ENCODE data around the gene ZFYVE28. TPM values are rescaled to one million over a fixed set of nuclear protein-coding genes. Genes with fewer than 3 reads are reported as not detected.

The ZFYVE28 gene
- total and polyA plus RNA-seq, 10 of the 15 experiments (the other 5 are each of a cell fraction or from before 2014, with no cell fraction given): 0.06 to 1.9 (median 0.22) TPM; not detected in 1

DNA sequence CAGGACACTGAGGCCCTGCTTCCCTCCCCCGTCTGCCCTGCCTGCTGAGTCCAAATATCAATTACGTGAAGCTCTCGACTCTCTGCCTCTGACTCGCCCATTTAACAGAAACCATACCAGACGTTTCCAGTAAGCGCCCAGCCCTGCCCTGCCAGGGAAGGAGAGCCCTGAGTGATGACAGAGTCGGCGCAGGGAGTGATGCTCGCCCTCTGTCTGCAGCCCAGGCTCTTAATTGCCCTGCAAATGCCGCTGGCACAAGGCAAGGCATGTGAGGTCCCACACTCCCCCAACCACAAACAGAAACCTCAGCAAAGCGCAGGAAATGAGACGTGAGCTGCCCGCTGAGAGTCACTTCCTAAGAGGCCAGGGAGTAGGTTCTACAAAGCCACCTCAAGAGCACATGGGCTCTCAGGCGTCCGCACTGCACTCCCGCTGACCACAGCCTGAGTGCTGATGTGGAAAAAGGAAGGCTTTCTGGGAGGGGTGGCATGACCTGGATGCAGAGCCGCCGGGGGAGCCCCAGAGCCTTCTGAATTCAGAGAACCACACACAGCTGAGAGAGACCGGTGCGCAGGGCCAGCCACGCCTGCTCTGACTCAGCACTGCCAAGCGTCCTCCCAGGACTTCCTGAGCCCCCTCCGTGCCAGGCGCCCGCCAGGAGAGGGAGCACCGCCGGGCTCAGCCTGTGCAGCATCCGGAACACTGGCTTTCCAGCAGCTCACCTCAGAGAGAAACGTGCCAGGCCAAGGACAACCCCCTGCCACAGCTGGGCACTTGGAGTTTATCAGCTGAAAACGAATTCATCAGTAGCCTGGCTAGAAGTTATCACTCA, 5.3 kb downstream of the ZFYVE28 start:
- H3K4me2 ChIP-seq (ENCODE audit: control insufficient read depth, insufficient read depth): peak overlapping the region; percentile 71
- 0% methylated on average over 27 of the region's 30 CpGs for WGBS (ENCODE audit: insufficient coverage, insufficient replicate concordance, low lambda C conversion rate, missing lambda C conversion rate)
- peak; percentile 91 for DNase-seq (ENCODE audit: low read depth, low spot score)
- H2AFZ ChIP-seq (ENCODE audit: control insufficient read depth, low read depth, low read length): peak overlapping the region; percentile 71
- TSS peak; percentile 75 for BruUV-seq (replicated peaks)
- no peak for FAIRE-seq
- POLR2A ChIA-PET: interaction anchor here (0.6 to 1.8 kb wide), 5 partner anchors 20 to 545 kb away, joined by 3 to 5 read pairs (median 4); partner anchors contain the start of genes MXD4 and RNF4
- H3K4me1 ChIP-seq (ENCODE audit: control insufficient read depth, insufficient read depth, low read length): peaks cover 49% of the 10 kb centered on the region
- no peaks in the 10 kb centered on the region; the same call in 1 of the 2 replicates for H3K79me2 ChIP-seq (ENCODE audit: control insufficient read depth, insufficient read depth, low read length)
- H3K4me3 ChIP-seq: peak overlapping the region; percentile 58
- H3K27me3 ChIP-seq (replicated peaks in 1 of 2; ENCODE audit: control insufficient read depth in 2 of 2, insufficient read depth in 2 of 2, low read length in 1 of 2): peaks cover 9 to 12% of the 10 kb centered on the region in 2 experiments
- H3K9ac ChIP-seq (ENCODE audit: control insufficient read depth, insufficient read depth, low read length): peak overlapping the region; percentile 22
- RAD21 ChIA-PET (ENCODE audit: unreplicated experiment): interaction anchor here (0.5 to 2.6 kb wide), 17 partner anchors 9 to 1491 kb away, joined by 3 to 12 read pairs (median 4); partner anchors contain the start of genes FAM193A, MXD4 and RNF4
- no peaks in the 10 kb centered on the region for H3K36me3 ChIP-seq (ENCODE audit: control insufficient read depth in 2 of 2, insufficient read depth in 2 of 2, low read length in 1 of 2)
- SMC1A ChIA-PET (ENCODE audit: uncharacterized antibody, unreplicated experiment): interaction anchor here (0.9 to 2.2 kb wide), 12 partner anchors 11 to 193 kb away, joined by 3 to 21 read pairs (median 4); partner anchors contain the start of genes HAUS3, MXD4 and POLN
- no peaks in the 10 kb centered on the region for H3K9me3 ChIP-seq (replicated peaks; ENCODE audit: control insufficient read depth, insufficient read depth, low read length)
- H3K27ac ChIP-seq (ENCODE audit: control insufficient read depth, insufficient read depth): peak overlapping the region; percentile 60
- intact Hi-C loops (cut with micrococcal nuclease; ENCODE audit: unreplicated experiment): loop anchor here (2.0 to 10.0 kb wide), 3 partner anchors 150 to 538 kb away; partner anchors contain the start of genes HAUS3, MXD4, NSD2 and POLN
- ATAC-seq: peak; percentile 81
- H4K20me1 ChIP-seq (ENCODE audit: control insufficient read depth, insufficient read depth): no peaks in the 10 kb centered on the region
- CTCF ChIA-PET: interaction anchor here (0.5 to 2.9 kb wide), 17 partner anchors 8 to 458 kb away, joined by 3 to 15 read pairs (median 4); partner anchors contain the start of genes HAUS3, MXD4 and POLN
- in situ Hi-C loops (cut with MboI): no loop called here
- TF ChIP-seq, protein P1, sequence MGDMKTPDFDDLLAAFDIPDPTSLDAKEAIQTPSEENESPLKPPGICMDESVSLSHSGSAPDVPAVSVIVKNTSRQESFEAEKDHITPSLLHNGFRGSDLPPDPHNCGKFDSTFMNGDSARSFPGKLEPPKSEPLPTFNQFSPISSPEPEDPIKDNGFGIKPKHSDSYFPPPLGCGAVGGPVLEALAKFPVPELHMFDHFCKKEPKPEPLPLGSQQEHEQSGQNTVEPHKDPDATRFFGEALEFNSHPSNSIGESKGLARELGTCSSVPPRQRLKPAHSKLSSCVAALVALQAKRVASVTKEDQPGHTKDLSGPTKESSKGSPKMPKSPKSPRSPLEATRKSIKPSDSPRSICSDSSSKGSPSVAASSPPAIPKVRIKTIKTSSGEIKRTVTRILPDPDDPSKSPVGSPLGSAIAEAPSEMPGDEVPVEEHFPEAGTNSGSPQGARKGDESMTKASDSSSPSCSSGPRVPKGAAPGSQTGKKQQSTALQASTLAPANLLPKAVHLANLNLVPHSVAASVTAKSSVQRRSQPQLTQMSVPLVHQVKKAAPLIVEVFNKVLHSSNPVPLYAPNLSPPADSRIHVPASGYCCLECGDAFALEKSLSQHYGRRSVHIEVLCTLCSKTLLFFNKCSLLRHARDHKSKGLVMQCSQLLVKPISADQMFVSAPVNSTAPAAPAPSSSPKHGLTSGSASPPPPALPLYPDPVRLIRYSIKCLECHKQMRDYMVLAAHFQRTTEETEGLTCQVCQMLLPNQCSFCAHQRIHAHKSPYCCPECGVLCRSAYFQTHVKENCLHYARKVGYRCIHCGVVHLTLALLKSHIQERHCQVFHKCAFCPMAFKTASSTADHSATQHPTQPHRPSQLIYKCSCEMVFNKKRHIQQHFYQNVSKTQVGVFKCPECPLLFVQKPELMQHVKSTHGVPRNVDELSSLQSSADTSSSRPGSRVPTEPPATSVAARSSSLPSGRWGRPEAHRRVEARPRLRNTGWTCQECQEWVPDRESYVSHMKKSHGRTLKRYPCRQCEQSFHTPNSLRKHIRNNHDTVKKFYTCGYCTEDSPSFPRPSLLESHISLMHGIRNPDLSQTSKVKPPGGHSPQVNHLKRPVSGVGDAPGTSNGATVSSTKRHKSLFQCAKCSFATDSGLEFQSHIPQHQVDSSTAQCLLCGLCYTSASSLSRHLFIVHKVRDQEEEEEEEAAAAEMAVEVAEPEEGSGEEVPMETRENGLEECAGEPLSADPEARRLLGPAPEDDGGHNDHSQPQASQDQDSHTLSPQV (IDR thresholded peaks at IDR 0.05): no peak
- TF ChIP-seq SMAD5 (IDR thresholded peaks at IDR 0.05; ENCODE audit: low read depth) (no peak), NR2F1 (conservative IDR thresholded peaks at IDR 0.05) (peak; percentile 67), NR2C1 (IDR thresholded peaks at IDR 0.05) (no peak), MEF2A (IDR thresholded peaks at IDR 0.05; ENCODE audit: insufficient read depth, low read depth, low read length) (no peak), POLR2AphosphoS5 (IDR thresholded peaks at IDR 0.05; ENCODE audit: low read length) (no peak), POU2F2 (IDR thresholded peaks at IDR 0.05; ENCODE audit: borderline replicate concordance, low read depth, low read length) (peak; percentile 72; the same call in 1 of the 3 replicates), MXI1 (IDR thresholded peaks at IDR 0.05; ENCODE audit: low read depth, low read length) (peak; percentile 65), STAT3 (IDR thresholded peaks at IDR 0.05; ENCODE audit: low read depth, low read length) (no peak), SREBF2 (IDR thresholded peaks at IDR 0.05; ENCODE audit: low read length) (no peak)
- TF ChIP-seq, protein P2, sequence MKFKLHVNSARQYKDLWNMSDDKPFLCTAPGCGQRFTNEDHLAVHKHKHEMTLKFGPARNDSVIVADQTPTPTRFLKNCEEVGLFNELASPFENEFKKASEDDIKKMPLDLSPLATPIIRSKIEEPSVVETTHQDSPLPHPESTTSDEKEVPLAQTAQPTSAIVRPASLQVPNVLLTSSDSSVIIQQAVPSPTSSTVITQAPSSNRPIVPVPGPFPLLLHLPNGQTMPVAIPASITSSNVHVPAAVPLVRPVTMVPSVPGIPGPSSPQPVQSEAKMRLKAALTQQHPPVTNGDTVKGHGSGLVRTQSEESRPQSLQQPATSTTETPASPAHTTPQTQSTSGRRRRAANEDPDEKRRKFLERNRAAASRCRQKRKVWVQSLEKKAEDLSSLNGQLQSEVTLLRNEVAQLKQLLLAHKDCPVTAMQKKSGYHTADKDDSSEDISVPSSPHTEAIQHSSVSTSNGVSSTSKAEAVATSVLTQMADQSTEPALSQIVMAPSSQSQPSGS (IDR thresholded peaks at IDR 0.05; ENCODE audit: low read length): no peak
- TF ChIP-seq, protein P3, sequence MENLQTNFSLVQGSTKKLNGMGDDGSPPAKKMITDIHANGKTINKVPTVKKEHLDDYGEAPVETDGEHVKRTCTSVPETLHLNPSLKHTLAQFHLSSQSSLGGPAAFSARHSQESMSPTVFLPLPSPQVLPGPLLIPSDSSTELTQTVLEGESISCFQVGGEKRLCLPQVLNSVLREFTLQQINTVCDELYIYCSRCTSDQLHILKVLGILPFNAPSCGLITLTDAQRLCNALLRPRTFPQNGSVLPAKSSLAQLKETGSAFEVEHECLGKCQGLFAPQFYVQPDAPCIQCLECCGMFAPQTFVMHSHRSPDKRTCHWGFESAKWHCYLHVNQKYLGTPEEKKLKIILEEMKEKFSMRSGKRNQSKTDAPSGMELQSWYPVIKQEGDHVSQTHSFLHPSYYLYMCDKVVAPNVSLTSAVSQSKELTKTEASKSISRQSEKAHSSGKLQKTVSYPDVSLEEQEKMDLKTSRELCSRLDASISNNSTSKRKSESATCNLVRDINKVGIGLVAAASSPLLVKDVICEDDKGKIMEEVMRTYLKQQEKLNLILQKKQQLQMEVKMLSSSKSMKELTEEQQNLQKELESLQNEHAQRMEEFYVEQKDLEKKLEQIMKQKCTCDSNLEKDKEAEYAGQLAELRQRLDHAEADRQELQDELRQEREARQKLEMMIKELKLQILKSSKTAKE (IDR thresholded peaks at IDR 0.05; ENCODE audit: low read depth, poor library complexity, severe bottlenecking): peak; percentile 54
- TF ChIP-seq, protein P4, sequence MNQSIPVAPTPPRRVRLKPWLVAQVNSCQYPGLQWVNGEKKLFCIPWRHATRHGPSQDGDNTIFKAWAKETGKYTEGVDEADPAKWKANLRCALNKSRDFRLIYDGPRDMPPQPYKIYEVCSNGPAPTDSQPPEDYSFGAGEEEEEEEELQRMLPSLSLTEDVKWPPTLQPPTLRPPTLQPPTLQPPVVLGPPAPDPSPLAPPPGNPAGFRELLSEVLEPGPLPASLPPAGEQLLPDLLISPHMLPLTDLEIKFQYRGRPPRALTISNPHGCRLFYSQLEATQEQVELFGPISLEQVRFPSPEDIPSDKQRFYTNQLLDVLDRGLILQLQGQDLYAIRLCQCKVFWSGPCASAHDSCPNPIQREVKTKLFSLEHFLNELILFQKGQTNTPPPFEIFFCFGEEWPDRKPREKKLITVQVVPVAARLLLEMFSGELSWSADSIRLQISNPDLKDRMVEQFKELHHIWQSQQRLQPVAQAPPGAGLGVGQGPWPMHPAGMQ (IDR thresholded peaks at IDR 0.05; ENCODE audit: borderline replicate concordance): no peak

Data from GM12878 (cell line).